Measurements from ENCODE around the gene ARMH1.

The ARMH1 gene

GRCh38 chr1:44635439-44635838, 39.1 kb upstream of the ARMH1 start:
- H3K9ac ChIP-seq: no peak overlapping the region
- no peaks in the 10 kb centered on the region for H4K20me1 ChIP-seq (ENCODE audit: insufficient read depth)
- H3K4me1 ChIP-seq (ENCODE audit: low read depth, poor library complexity, severe bottlenecking): peaks cover 10% of the 10 kb centered on the region
- no peak overlapping the region for H2AFZ ChIP-seq (ENCODE audit: low read depth)
- no peaks in the 10 kb centered on the region for H3K27me3 ChIP-seq (ENCODE audit: insufficient read depth, low read depth)
- H3K36me3 ChIP-seq (ENCODE audit: insufficient read depth): no peaks in the 10 kb centered on the region
- no peak overlapping the region for H3K27ac ChIP-seq
- no peak for TF ChIP-seq CTCF (conservative IDR thresholded peaks at IDR 0.05; ENCODE audit: low read depth, low read length)
- H3K4me3 ChIP-seq (IDR thresholded peaks at IDR 0.05; ENCODE audit: insufficient read depth, low read depth, low read length): no peak overlapping the region
- no peak overlapping the region for H3K4me2 ChIP-seq
- no peaks in the 10 kb centered on the region; the same call in 1 of the 2 replicates for H3K79me2 ChIP-seq (ENCODE audit: insufficient read depth, low read depth)

- no peak for TF ChIP-seq CTCF (conservative IDR thresholded peaks at IDR 0.05; ENCODE audit: low read depth, low read length)
- no peak overlapping the region for H3K4me3 ChIP-seq (IDR thresholded peaks at IDR 0.05; ENCODE audit: insufficient read depth, low read depth, low read length)
- peaks cover 8% of the 10 kb centered on the region for H3K4me1 ChIP-seq (ENCODE audit: low read depth, poor library complexity, severe bottlenecking)
- H3K79me2 ChIP-seq (ENCODE audit: insufficient read depth, low read depth): no peaks in the 10 kb centered on the region; the same call in 1 of the 2 replicates
- no peak overlapping the region for H3K4me2 ChIP-seq
- H2AFZ ChIP-seq (ENCODE audit: low read depth): no peak overlapping the region
- no peak overlapping the region for H3K27ac ChIP-seq
- H4K20me1 ChIP-seq (ENCODE audit: insufficient read depth): no peaks in the 10 kb centered on the region
- H3K9ac ChIP-seq: no peak overlapping the region
- no peaks in the 10 kb centered on the region for H3K36me3 ChIP-seq (ENCODE audit: insufficient read depth)
- no peaks in the 10 kb centered on the region for H3K27me3 ChIP-seq (ENCODE audit: insufficient read depth, low read depth)
These were observed 38.3 kb upstream of the ARMH1 start for GRCh38 chr1:44636083-44636687.

- no peak overlapping the region for H3K27ac ChIP-seq
- no peak overlapping the region for H3K4me3 ChIP-seq (IDR thresholded peaks at IDR 0.05; ENCODE audit: insufficient read depth, low read depth, low read length)
- no peaks in the 10 kb centered on the region for H3K36me3 ChIP-seq (ENCODE audit: insufficient read depth)
- H3K27me3 ChIP-seq (ENCODE audit: insufficient read depth, low read depth): no peaks in the 10 kb centered on the region
- H4K20me1 ChIP-seq (ENCODE audit: insufficient read depth): no peaks in the 10 kb centered on the region
- H2AFZ ChIP-seq (ENCODE audit: low read depth): no peak overlapping the region
- H3K4me2 ChIP-seq: no peak overlapping the region
- peaks cover 6% of the 10 kb centered on the region for H3K4me1 ChIP-seq (ENCODE audit: low read depth, poor library complexity, severe bottlenecking)
- H3K79me2 ChIP-seq (ENCODE audit: insufficient read depth, low read depth): no peaks in the 10 kb centered on the region; the same call in 1 of the 2 replicates
- no peak for TF ChIP-seq CTCF (conservative IDR thresholded peaks at IDR 0.05; ENCODE audit: low read depth, low read length)
- no peak overlapping the region for H3K9ac ChIP-seq
These were observed 37.6 kb upstream of the ARMH1 start for GRCh38 chr1:44636688-44637598.

GRCh38 chr1:44637702-44638411, 36.7 kb upstream of the ARMH1 start:
- no peaks in the 10 kb centered on the region; the same call in 1 of the 2 replicates for H3K79me2 ChIP-seq (ENCODE audit: insufficient read depth, low read depth)
- no peaks in the 10 kb centered on the region for H3K36me3 ChIP-seq (ENCODE audit: insufficient read depth)
- TF ChIP-seq CTCF (conservative IDR thresholded peaks at IDR 0.05; ENCODE audit: low read depth, low read length): no peak
- H3K9ac ChIP-seq: no peak overlapping the region
- H3K27me3 ChIP-seq (ENCODE audit: insufficient read depth, low read depth): no peaks in the 10 kb centered on the region
- no peak overlapping the region for H3K27ac ChIP-seq
- no peak overlapping the region for H3K4me3 ChIP-seq (IDR thresholded peaks at IDR 0.05; ENCODE audit: insufficient read depth, low read depth, low read length)
- H3K4me2 ChIP-seq: no peak overlapping the region
- no peak overlapping the region for H2AFZ ChIP-seq (ENCODE audit: low read depth)
- H3K4me1 ChIP-seq (ENCODE audit: low read depth, poor library complexity, severe bottlenecking): peaks cover 4% of the 10 kb centered on the region
- H4K20me1 ChIP-seq (ENCODE audit: insufficient read depth): no peaks in the 10 kb centered on the region
